H1 (cell line): Measurements from ENCODE around the gene WSCD2. TPM values are rescaled to one million over a fixed set of nuclear protein-coding genes. Genes with fewer than 3 reads are reported as not detected.

Source experiments
- CTCF ChIP-seq, 3 experiments: IDR thresholded peaks; 1 replicate in 2 of 3; 2 replicates in 1 of 3; pipeline versions ENCODE4 v1.5.1 to v1.6.1; 2011; ENCODE audit warnings: low read length in 3 of 3, mild to moderate bottlenecking in 3 of 3, inconsistent platforms in 2 of 3, low read depth in 1 of 3, moderate library complexity in 1 of 3; ENCODE audit not compliant: insufficient read depth in 1 of 3; ENCODE audit errors: control extremely low read depth in 1 of 3
- polyA plus RNA-seq, 7 experiments: library from polyadenylated mRNA; depleted of rRNA in 3 of 7; stranded (reverse) in 5 of 7; unstranded in 2 of 7; fragments of >200 nt in 5 of 7; fragments of 200-250 nt in 2 of 7; gene quantifications; 1 replicate in 5 of 7; 2 replicates in 1 of 7; 4 replicates in 1 of 7; pipeline versions ENCODE4 v1.2.1 to v1.2.3, GENCODE V29; 2011 to 2013; ENCODE audit warnings: missing spikeins in 2 of 7, mixed read lengths in 2 of 7
- total RNA-seq: library from RNA; stranded (reverse); fragmentation: NEBNext Ultra II Directional; extraction: Animal tissue kit (Norgen Biotek cat#: 25700); gene quantifications from 2 replicates; pipeline ENCODE4 v1.2.1, GENCODE V29; 2021

The WSCD2 gene
- total and polyA plus RNA-seq, 2 of the 8 experiments (the other 6 are each of a cell fraction or from before 2014, with no cell fraction given), result 1.3 to 2.2 TPM

DNA sequence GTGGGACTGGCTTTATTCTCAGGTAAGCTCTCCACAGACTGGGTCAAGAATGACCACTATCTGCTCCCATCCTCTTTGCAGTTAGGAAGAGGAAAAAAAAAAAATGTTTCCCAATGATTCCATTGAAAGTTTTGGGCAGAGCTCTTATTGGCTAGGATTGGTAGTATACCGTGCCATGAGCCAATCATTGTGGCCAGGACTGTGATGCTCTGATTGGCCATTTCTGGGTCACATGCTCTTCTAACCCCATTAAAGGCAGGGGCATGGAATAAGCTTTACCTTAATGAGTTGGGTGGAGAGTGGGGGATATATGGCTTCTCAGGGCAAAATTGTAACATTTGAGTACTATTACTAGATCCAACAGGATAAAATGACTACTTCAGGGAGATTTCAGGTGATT lies 49.4 kb upstream of the WSCD2 start (continued):
- TF ChIP-seq CTCF (IDR thresholded peaks at IDR 0.05; ENCODE audit: control extremely low read depth in 1 of 3, insufficient read depth in 1 of 3, low read depth in 1 of 3, low read length in 3 of 3), result no peak
